HCT116 (cell line): Measurements from ENCODE around the gene MYO3B.
A peak's percentile ranks its signal among the peaks of the same experiment; 100 is the strongest.

ENCODE experiments used
- CTCF ChIP-seq, 3 experiments: fragments of 200-600 bp in 1 of 3; sonication (generic) in 1 of 3; IDR thresholded peaks in 2 of 3; conservative IDR thresholded peaks in 1 of 3; 2 replicates each; pipeline ENCODE4 v1.5.1; 2012 to 2017; ENCODE audit warnings: low read depth in 2 of 3, low read length in 2 of 3, antibody characterized with exemption in 1 of 3, borderline replicate concordance in 1 of 3, control low read depth in 1 of 3, mild to moderate bottlenecking in 1 of 3, mixed read lengths in 1 of 3, mixed run types in 1 of 3, moderate library complexity in 1 of 3; ENCODE audit not compliant: insufficient read depth in 1 of 3
- EGR1 ChIP-seq: IDR thresholded peaks from 2 replicates; pipeline ENCODE4 v1.6.1; 2012; ENCODE audit warnings: low read depth
- ELF1 ChIP-seq: IDR thresholded peaks from 2 replicates; pipeline ENCODE4 v1.6.1; 2012; ENCODE audit warnings: low read depth, borderline replicate concordance
- EZH2 ChIP-seq: fragments of 200-600 bp; sonication (generic); IDR thresholded peaks from 2 replicates; pipeline ENCODE4 v1.6.1; 2017; ENCODE audit warnings: antibody characterized with exemption, mixed run types
- EZH2phosphoT487 ChIP-seq: fragments of 200-600 bp; IDR thresholded peaks from 2 replicates; pipeline ENCODE4 v1.6.1; 2018; ENCODE audit warnings: antibody characterized with exemption, borderline replicate concordance
- JUND ChIP-seq: IDR thresholded peaks from 2 replicates; pipeline ENCODE4 v1.6.1; 2012
- MAX ChIP-seq: IDR thresholded peaks from 2 replicates; pipeline ENCODE4 v1.6.1; 2012
- POLR2A ChIP-seq: IDR thresholded peaks from 2 replicates; pipeline ENCODE4 v1.7.0; 2011; ENCODE audit warnings: borderline replicate concordance; ENCODE audit not compliant: insufficient read depth, insufficient read length; ENCODE audit errors: extremely low read depth
- REST ChIP-seq: IDR thresholded peaks from 2 replicates; pipeline ENCODE4 v1.6.1; 2012; ENCODE audit warnings: low read depth
- SIN3A ChIP-seq: IDR thresholded peaks from 2 replicates; pipeline ENCODE4 v1.6.1; 2012; ENCODE audit warnings: low read depth
- YY1 ChIP-seq: IDR thresholded peaks from 2 replicates; pipeline ENCODE4 v1.6.1; 2011; ENCODE audit warnings: low read length, low read depth, moderate library complexity, mild to moderate bottlenecking; ENCODE audit not compliant: insufficient replicate concordance; ENCODE audit errors: extremely low read depth
- ZBTB33 ChIP-seq: IDR thresholded peaks from 2 replicates; pipeline ENCODE4 v1.6.1; 2011; ENCODE audit warnings: mild to moderate bottlenecking, low read length, moderate library complexity; ENCODE audit not compliant: insufficient replicate concordance; ENCODE audit errors: extremely low read depth
- ZFX ChIP-seq: fragments of 450-650 bp; IDR thresholded peaks from 2 replicates; pipeline ENCODE4 v1.6.1; 2017

GRCh38 chr2:170409164-170409535 lies 231.2 kb downstream of the MYO3B start:
- TF ChIP-seq CTCF (IDR thresholded peaks at IDR 0.05 in 2 of 3, conservative IDR thresholded peaks at IDR 0.05 in 1 of 3; ENCODE audit: borderline replicate concordance in 1 of 3, insufficient read depth in 1 of 3, low read depth in 2 of 3, low read length in 2 of 3) (peak; percentile 73 to 92 (median 79); a peak in 5 of 6 replicates), POLR2A (no peak), YY1 (no peak), ELF1 (no peak), MAX (no peak), EZH2 (no peak), ZBTB33 (no peak), EGR1 (no peak), ZFX (no peak), REST (no peak), EZH2phosphoT487 (no peak), JUND (no peak), SIN3A (no peak)
